Measurements from ENCODE around the gene FAM174B.
"Not testable (repeated sequence)": the region's sequence is repeated elsewhere in the genome, so short reads cannot be mapped to it uniquely, and the experiment has no call there.

Gene FAM174B

DNA sequence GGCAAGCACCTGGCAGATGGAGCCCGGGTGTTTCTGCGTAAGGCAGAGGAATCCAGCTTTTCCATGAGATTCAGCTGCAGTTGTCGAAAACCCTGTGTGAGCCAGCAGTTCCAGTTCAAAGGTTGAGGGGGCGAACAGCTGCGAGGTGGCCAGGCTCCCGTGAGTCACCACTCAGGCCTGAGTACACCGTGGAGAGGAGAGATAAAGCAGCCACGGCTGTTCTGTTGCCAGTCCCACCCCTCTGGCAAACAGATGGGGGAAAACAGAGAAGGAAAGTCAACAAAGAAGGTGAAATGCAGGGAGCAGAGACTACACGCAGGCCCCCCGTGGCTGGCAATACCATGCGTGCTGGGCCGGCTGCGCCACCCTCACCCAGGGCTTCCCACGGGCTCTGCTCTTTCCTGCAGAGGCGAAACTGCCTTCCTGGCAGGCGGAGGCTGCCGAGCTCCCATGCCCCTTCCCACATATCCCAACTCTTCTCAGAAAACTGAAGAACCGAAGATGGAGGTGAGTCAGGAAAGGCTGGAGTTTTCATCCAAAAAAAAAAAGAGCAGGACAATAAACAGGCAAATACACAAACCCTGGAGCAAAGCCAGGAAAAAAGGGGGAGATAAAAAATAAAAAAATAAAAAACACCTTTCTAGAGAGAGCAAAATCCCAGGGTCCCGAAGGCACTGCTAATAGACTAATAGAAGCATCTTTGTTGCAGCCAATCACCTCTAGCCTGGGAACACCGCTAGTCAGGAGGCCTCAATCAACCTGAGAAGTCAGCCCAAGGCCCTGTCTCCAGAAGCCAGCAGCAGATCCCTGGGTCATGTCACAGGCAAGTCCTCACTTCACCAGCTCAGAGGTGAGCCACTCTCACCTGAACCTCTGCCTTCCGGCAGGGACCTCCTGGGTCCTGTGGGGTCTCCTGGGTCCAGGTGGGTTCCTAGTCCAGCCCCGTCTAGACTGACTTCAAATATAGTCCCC lies 37.7 kb downstream of the FAM174B start:
- no peak for DNase-seq

DNA sequence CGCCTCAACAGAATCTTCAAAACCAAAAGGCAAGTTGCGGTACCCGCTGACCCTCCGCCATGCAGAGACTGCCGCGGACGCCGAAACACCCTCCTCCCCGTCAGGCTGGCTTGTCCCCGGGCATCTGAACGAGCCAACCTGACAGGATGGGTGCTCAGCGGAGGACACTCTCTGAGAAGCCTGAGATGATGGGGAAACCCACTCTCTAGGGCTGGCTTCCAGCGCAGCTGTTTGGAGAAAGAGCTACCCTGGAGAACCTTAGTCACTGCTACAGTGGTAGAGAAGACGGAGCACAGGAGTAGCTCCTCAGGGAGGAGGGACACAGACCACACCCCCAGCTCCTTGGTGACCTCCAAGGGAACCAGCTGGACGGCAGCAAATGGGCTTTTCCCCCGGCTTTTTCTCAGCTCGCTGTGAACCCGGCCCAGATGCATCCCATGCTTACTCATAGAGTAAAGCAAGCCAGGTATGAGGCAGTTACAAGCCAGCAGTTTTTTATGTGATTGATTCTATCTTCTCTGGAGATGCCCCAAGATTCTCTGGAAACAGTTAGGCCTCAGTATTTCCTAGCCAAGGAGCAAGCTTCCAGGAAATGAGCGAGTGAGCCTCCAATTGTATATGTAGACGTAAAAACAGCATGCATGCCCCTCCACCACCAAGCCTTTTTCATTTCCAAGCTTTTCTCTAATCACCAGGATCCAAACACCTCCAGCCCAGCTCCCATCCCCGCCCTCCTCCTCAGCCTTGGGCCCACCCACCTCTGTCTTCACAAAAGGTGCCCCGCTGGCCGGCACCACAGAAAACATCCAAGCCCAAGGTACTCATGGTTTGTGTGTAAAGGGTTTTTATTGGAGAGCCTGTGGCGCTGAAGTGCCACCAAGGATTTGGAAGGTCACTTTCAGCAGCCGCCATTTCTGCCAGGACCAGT lies 38.7 kb downstream of the FAM174B start:
- no peak for DNase-seq

- DNase-seq: no peak
Observed at GRCh38 chr15:92614791-92615785, 40.5 kb downstream of the FAM174B start.

- no peak for DNase-seq
Observed at GRCh38 chr15:92614301-92614700, 41.3 kb downstream of the FAM174B start.

- no peak for DNase-seq
Observed at GRCh38 chr15:92613841-92614240, 41.7 kb downstream of the FAM174B start.

- no peak for DNase-seq
Observed at GRCh38 chr15:92612891-92613290, 42.7 kb downstream of the FAM174B start.

DNA sequence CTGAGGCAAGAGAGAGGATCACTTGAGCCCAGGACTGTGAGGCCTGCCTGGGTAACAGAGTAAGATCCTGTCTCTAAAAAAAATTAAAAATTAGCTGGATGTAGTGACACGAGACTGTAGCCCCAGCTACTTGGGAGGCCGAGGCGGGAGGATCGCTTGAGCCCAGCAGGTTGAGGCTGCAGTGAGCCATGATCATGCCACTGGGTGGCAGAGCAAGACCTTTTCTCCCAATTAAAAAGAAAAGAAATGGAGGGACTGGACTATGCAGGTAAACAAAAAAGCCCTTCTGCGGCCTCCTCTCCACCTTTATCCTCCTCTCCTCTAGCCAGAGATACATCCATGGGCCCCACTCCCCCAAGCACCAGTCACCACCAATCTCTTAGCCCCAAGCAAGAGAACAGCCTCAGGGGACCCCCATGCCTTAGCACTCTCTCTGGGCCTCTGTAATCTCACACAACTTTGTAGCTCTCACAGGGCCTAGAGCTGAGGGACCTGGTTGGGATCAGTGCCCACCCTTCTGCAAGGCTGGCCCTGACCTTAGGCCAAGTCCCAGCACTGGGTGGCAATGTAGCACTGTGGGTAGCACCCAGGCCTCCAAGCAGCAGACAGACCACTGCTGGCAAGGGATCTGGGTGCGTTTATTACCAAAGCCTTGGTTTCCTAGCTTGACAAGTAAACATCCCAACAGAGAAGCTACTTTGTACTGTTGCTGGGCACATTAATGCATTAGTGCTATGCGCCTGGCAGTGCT lies 43.4 kb downstream of the FAM174B start:
- DNase-seq: no peak

- DNase-seq: no peak
Observed at GRCh38 chr15:92611150-92611549, 44.4 kb downstream of the FAM174B start.

GRCh38 chr15:92610101-92610520 lies 45.5 kb downstream of the FAM174B start:
- no peak for DNase-seq

DNA sequence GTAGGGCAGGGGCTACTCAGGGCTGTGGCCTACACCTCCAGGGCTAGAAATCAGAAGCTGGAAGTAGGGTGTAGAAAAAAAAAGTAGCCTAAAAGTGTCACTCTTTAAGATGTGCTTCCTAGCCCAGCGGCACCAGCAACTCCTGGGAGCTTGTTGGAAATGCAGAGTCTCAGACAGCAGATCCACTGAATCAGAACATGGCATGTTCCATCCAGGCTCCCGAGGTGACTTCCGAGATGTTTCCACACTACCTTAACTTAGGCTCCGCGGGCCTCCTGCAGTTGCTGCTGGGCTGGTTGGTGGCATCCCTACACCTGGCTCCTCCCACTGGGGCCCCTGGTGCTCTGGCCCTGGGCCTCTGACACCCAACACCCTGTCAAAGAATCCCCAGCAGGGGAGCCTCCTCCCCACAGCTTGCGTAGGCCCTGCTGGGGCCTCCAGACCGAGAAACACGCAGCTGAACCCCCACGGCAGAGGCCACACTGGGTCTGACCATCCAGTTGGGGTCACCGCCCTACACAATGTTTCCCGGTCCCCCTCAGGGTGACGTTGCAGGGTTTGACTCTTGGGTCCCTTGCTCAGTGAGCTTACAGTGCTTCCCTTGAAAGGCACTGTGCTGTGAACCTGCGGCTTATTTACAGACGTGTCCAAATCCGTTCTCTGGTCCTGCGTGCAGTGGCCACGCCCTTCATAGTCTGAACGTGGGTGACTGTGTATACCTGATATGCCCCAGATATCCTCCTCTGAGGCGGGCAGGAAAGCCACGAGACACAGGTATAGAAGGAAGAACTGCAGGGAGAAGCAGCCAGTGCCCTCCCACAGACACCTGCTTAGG lies 46.5 kb downstream of the FAM174B start:
- no peak for DNase-seq

- DNase-seq: not testable (repeated sequence)
Observed at GRCh38 chr15:92606836-92607150, 48.8 kb downstream of the FAM174B start.

GRCh38 chr15:92606126-92606835 lies 49.3 kb downstream of the FAM174B start:
- DNase-seq: no peak

GRCh38 chr15:92605225-92605944 lies 50.2 kb downstream of the FAM174B start:
- no peak for DNase-seq

GRCh38 chr15:92603743-92604470 lies 51.7 kb downstream of the FAM174B start:
- no peak for DNase-seq

GRCh38 chr15:92603278-92603677 lies 52.3 kb downstream of the FAM174B start:
- no peak for DNase-seq

- no peak for DNase-seq
Observed at GRCh38 chr15:92602267-92602593, 53.3 kb downstream of the FAM174B start.

- DNase-seq: no peak
Observed at GRCh38 chr15:92601592-92602266, 53.8 kb downstream of the FAM174B start.

DNA sequence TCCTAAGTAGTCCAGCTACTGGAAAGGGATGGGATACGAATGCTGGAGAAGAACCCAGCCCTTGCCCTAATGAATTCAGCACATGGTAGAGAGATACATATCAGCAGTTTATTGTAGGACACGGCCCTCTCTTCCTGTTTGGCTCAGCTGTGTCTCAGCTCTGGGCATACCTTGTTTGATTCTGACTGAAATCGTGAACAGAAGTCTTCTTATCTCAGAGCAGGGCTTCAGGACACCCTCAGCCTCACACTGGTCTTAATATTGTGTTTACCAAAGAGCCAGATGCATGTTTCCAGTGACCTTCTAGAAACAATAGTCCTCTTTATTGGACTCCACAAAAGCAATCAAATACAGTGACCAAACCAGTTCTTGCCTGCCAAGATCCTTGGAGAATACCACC lies 54.7 kb downstream of the FAM174B start:
- DNase-seq: no peak

Data from CD4-positive, alpha-beta T cell treated with Interleukin-21 for 1 hour (primary cell).